Measurements from ENCODE around the gene GCN1. TPM values are rescaled to one million over a fixed set of nuclear protein-coding genes. Genes with fewer than 3 reads are reported as not detected.

Gene GCN1
- total RNA-seq, 1 donor from 2014 or later: 134 TPM

- DNase-seq (ENCODE audit: low spot score in 2 of 2, unreplicated experiment in 2 of 2): no peak
- TF ChIP-seq CTCF (IDR thresholded peaks at IDR 0.05; ENCODE audit: unreplicated experiment): no peak
- Mint-ChIP-seq H3K4me1 (peaks cover 14% of the 10 kb centered on the region), H3K9me3 (no peaks in the 10 kb centered on the region), H3K27ac (no peak overlapping the region), H3K4me3 (no peak overlapping the region), H3K36me3 (peaks cover 19% of the 10 kb centered on the region), H3K27me3 (ENCODE audit: low read depth) (no peaks in the 10 kb centered on the region)
Observed at GRCh38 chr12:120221576-120221900, 27.0 kb upstream of the GCN1 start.

GRCh38 chr12:120220838-120221575, 26.5 kb upstream of the GCN1 start:
- Mint-ChIP-seq H3K36me3 (peaks cover 20% of the 10 kb centered on the region), H3K4me3 (no peak overlapping the region), H3K27me3 (ENCODE audit: low read depth) (no peaks in the 10 kb centered on the region), H3K4me1 (peaks cover 14% of the 10 kb centered on the region), H3K27ac (no peak overlapping the region), H3K9me3 (no peaks in the 10 kb centered on the region)
- no peak for DNase-seq (ENCODE audit: low spot score in 2 of 2, unreplicated experiment in 2 of 2)
- TF ChIP-seq CTCF (IDR thresholded peaks at IDR 0.05; ENCODE audit: unreplicated experiment): no peak

GRCh38 chr12:120218680-120219606, 24.4 kb upstream of the GCN1 start:
- H3K36me3 Mint-ChIP-seq: peaks cover 29% of the 10 kb centered on the region
- no peak for DNase-seq (ENCODE audit: low spot score in 2 of 2, unreplicated experiment in 2 of 2)
- no peaks in the 10 kb centered on the region for H3K9me3 Mint-ChIP-seq
- no peak for TF ChIP-seq CTCF (IDR thresholded peaks at IDR 0.05; ENCODE audit: unreplicated experiment)
- H3K4me3 Mint-ChIP-seq: no peak overlapping the region
- no peak overlapping the region for H3K27ac Mint-ChIP-seq
- H3K4me1 Mint-ChIP-seq: no peaks in the 10 kb centered on the region
- no peaks in the 10 kb centered on the region for H3K27me3 Mint-ChIP-seq (ENCODE audit: low read depth)

- Mint-ChIP-seq H3K27ac (no peak overlapping the region), H3K9me3 (no peaks in the 10 kb centered on the region), H3K27me3 (ENCODE audit: low read depth) (no peaks in the 10 kb centered on the region), H3K4me3 (no peak overlapping the region), H3K36me3 (peaks cover 29% of the 10 kb centered on the region), H3K4me1 (no peaks in the 10 kb centered on the region)
- no peak for DNase-seq (ENCODE audit: low spot score in 2 of 2, unreplicated experiment in 2 of 2)
- TF ChIP-seq CTCF (IDR thresholded peaks at IDR 0.05; ENCODE audit: unreplicated experiment): no peak
Observed at GRCh38 chr12:120216742-120217605, 22.5 kb upstream of the GCN1 start.
